Activated CD8-positive, alpha-beta T cell treated with anti-CD3 and anti-CD28 coated beads for 36 hours (primary cell): Measurements from ENCODE around the gene HOXB2. TPM values are rescaled to one million over a fixed set of nuclear protein-coding genes. Genes with fewer than 3 reads are reported as not detected.

ENCODE experiments used
- ATAC-seq: fragments of 200-7000 bp; cut with Tn5 transposase; one replicate; pipeline ENCODE4 v1.10.0; 2021; ENCODE audit warnings: mild to moderate bottlenecking, moderate library complexity
- CTCF ChIA-PET: fragments of 350-600 bp; sonication (Branson Sonifier 250); formaldehyde crosslinking; loops from one replicate; lab custom pipeline; 2021; ENCODE audit warnings: antibody characterized with exemption; lab: Charles Lee
- POLR2A ChIA-PET: fragments of 350-600 bp; sonication (Branson Sonifier 250); formaldehyde crosslinking; loops from one replicate; lab custom pipeline; 2021; ENCODE audit warnings: antibody characterized with exemption; lab: Charles Lee
- DNase-seq: peaks from one replicate; pipeline ENCODE4 v3.0.0-alpha.2; 2020
- H3K27ac Mint-ChIP-seq: one replicate; pipeline ENCODE4 v1.8.0; 2021; ENCODE audit warnings: mild to moderate bottlenecking, mixed read lengths
- H3K27me3 Mint-ChIP-seq: one replicate; pipeline ENCODE4 v1.8.0; 2021; ENCODE audit warnings: mixed read lengths
- H3K36me3 Mint-ChIP-seq: one replicate; pipeline ENCODE4 v1.8.0; 2021; ENCODE audit warnings: low read depth, mixed read lengths
- H3K4me1 Mint-ChIP-seq: one replicate; pipeline ENCODE4 v1.8.0; 2021; ENCODE audit warnings: low read depth, mixed read lengths
- H3K4me3 Mint-ChIP-seq: one replicate; pipeline ENCODE4 v1.8.0; 2021; ENCODE audit warnings: mild to moderate bottlenecking, moderate library complexity, mixed read lengths
- H3K9me3 Mint-ChIP-seq: one replicate; pipeline ENCODE4 v1.8.0; 2021; ENCODE audit warnings: mixed read lengths
- intact Hi-C: fragments of 100-400 bp; cut with micrococcal nuclease; formaldehyde crosslinking; loops from one replicate; pipeline ENCODE4 v1.10.0; 2022
- total RNA-seq, 2 experiments: library from RNA; stranded (reverse); gene quantifications; one replicate each; pipeline ENCODE4 v1.2.3, GENCODE V29; 2021
- TF ChIP-seq, protein P1 (sequence below): fragments of 200-600 bp; IDR thresholded peaks from one replicate; pipeline ENCODE4 v1.8.0; 2022; ENCODE audit warnings: antibody characterized with exemption, mild to moderate bottlenecking

The HOXB2 gene
- total RNA-seq, 2 experiments from 2014 or later = 12.6 to 13.0 TPM

DNA sequence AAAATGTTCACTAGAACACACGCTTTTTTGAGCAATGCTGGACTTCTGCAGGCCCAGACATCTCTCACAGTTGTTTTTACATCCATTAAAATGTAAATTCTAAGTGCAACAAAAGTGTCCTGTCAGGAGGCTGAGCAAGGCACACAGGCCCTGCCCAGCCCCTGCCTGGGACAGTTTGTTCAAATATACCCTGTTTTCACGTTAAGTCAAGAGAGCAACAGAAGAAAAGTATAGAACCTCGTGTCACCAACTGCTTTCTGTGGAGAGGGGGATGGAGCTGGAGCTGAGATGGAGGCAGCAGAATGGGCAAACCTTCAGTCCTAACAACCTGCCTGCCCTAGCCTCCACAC is 4.3 kb upstream of the HOXB2 start:
- H3K27ac Mint-ChIP-seq = no peak overlapping the region
- POLR2A ChIA-PET = interaction anchor here (1.2 kb wide), 1 partner anchor 10 kb away, joined by 3 read pairs; no protein-coding TSS in a partner anchor
- intact Hi-C loops = no loop called here
- TF ChIP-seq, protein P1, sequence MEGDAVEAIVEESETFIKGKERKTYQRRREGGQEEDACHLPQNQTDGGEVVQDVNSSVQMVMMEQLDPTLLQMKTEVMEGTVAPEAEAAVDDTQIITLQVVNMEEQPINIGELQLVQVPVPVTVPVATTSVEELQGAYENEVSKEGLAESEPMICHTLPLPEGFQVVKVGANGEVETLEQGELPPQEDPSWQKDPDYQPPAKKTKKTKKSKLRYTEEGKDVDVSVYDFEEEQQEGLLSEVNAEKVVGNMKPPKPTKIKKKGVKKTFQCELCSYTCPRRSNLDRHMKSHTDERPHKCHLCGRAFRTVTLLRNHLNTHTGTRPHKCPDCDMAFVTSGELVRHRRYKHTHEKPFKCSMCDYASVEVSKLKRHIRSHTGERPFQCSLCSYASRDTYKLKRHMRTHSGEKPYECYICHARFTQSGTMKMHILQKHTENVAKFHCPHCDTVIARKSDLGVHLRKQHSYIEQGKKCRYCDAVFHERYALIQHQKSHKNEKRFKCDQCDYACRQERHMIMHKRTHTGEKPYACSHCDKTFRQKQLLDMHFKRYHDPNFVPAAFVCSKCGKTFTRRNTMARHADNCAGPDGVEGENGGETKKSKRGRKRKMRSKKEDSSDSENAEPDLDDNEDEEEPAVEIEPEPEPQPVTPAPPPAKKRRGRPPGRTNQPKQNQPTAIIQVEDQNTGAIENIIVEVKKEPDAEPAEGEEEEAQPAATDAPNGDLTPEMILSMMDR = no peak
- CTCF ChIA-PET = interaction anchor here (0.9 to 1.2 kb wide), 5 partner anchors 12 to 92 kb away, joined by 3 to 5 read pairs (median 3); no protein-coding TSS in a partner anchor
- no peaks in the 10 kb centered on the region for H3K36me3 Mint-ChIP-seq
- DNase-seq (no peak), ATAC-seq (no peak)
- H3K4me1 Mint-ChIP-seq = peaks cover 27% of the 10 kb centered on the region
- no peaks in the 10 kb centered on the region for H3K9me3 Mint-ChIP-seq
- no peak overlapping the region for H3K4me3 Mint-ChIP-seq
- no peaks in the 10 kb centered on the region for H3K27me3 Mint-ChIP-seq

DNA sequence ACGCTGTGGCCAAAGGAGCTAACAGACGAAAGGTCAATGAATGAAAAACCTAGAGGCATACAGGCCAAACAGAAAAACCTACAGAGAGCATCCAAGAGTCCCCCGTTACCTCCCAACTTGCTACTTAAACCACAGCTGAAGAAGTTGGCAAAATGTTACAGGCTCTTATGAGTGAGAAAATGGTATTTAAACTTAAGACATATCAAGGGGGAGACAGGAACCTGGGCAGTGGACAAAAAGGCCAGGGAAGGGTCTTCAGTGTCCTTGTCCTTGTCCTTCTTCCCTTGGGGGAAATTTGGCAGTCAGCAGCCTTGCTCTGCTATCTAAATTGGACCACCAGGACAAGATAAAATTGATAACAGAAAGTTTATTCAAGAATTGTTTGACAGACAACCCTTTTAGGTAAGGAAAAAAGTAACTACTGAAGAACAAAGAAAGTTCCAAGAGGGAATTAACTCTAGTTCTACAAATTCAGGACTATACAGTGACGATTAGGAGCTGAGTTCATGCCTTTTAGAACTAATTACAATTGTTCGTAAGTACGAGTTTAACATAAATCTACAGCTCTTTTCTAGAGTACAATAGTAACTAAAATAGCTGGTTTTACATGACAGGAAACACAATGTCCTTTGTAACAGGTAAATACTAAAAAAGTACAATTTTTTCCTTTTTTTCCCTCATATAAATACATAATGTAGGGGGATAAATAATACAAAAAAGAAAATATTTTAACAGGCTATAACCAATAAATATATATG is 3.8 kb upstream of the HOXB2 start:
- Mint-ChIP-seq H3K4me3 (peak overlapping the region; percentile 43), H3K27ac (peak overlapping the region; percentile 73), H3K9me3 (no peaks in the 10 kb centered on the region), H3K4me1 (peaks cover 29% of the 10 kb centered on the region), H3K27me3 (peaks cover 1% of the 10 kb centered on the region), H3K36me3 (no peaks in the 10 kb centered on the region)
- ChIA-PET CTCF (interaction anchor here (0.9 to 1.2 kb wide), 4 partner anchors 13 to 91 kb away, joined by 3 to 4 read pairs (median 3); no protein-coding TSS in a partner anchor), POLR2A (interaction anchor here (1.2 kb wide), 1 partner anchor 11 kb away, joined by 3 read pairs; no protein-coding TSS in a partner anchor)
- DNase-seq (no peak), ATAC-seq (no peak)
- intact Hi-C loops = no loop called here
- TF ChIP-seq, protein P1 = no peak

DNA sequence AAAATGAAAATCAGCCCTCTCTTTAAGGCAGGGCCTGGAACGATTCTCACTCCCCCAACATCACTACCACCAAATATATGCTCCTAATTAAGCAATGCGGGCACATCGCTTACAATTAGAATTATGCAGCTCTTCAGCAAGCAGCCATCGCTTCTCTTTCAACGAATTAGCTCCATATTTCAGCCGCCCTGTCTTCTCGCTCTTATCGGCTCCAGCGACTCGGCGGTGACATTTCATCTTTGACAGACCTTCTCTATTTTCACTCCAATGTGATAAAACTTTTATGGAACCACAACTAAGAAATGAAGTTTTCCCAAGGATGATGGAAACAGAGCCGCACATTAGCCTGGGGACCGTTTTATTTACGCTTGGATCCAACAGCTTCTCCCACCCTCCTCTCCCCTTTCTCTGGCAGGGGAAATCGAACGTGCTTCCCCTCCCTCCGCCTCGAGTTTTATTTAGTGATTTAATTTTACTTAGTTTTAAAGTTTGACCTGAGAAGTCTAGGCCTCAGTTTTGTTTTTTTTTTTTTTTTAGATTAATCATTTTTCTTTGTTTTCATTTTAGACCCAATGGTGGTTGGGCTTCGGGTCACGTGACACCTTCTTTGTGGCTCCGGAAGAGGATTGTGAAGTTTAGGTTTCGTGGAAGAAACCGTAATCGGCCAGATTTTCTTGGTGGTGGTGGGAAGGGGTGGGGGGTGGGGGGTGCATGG is 3.1 kb upstream of the HOXB2 start:
- POLR2A ChIA-PET = interaction anchor here (1.0 to 1.4 kb wide), 3 partner anchors 8 to 37 kb away, joined by 3 to 4 read pairs (median 3); no protein-coding TSS in a partner anchor
- intact Hi-C loops = no loop called here

DNA sequence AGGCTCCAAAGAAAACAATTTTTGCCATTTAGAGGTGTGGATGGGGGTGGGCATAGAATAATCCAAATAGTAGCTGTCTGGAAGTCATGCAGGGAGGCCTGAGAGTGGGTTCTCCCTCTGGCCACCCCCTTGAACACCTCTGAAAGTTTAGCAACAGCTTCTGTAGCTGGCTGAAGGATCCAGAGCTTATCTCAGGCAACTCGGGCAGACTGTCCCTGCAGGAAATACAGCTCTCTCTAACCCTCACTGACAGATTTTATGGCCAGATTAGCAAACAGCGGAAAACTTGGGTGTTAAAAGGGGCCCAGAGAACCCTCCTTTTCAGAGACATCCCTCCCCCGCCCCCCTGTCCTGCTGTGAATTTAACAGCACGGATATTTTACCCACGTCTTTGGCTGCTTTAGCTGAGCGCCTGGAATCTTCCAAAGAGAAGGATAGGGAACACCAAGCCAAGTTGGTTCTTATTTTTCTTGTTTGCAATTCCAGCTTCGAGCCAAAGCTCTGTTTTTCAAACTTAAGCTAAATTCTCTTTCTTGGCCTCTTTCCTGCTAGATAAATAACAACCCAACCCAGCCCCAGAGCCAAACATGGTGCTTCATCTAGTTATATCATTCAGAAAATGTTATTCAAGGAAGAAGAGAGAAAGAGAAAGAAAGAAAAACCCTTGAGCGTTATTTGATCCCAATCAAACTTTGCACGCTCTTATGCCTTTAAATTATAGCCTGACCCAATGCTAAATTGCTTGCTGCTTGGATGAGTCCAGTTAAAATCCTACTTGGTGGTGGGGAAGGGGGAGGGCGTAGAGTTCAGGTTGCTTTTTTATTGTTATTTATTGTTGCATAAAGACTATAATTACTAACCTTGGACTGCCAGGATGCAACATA is 2.3 kb upstream of the HOXB2 start:
- Mint-ChIP-seq H3K27ac (peak overlapping the region; percentile 73), H3K36me3 (peaks cover 6% of the 10 kb centered on the region), H3K9me3 (no peaks in the 10 kb centered on the region), H3K27me3 (peaks cover 1% of the 10 kb centered on the region), H3K4me1 (peaks cover 29% of the 10 kb centered on the region), H3K4me3 (peak overlapping the region; percentile 43)
- POLR2A ChIA-PET = interaction anchor here (1.0 to 1.4 kb wide), 3 partner anchors 9 to 36 kb away, joined by 3 to 4 read pairs (median 3); no protein-coding TSS in a partner anchor
- intact Hi-C loops = no loop called here
- TF ChIP-seq, protein P1 = no peak
- ATAC-seq (no peak), DNase-seq (peak; percentile 34)
- CTCF ChIA-PET = interaction anchor here (0.6 to 1.8 kb wide), 10 partner anchors 8 to 212 kb away, joined by 3 to 6 read pairs (median 4); no protein-coding TSS in a partner anchor

More for the DNA sequence above, 3.1 kb upstream of the HOXB2 start:
- Mint-ChIP-seq H3K36me3 (peaks cover under 1% of the 10 kb centered on the region), H3K27me3 (peaks cover 1% of the 10 kb centered on the region), H3K4me3 (peak overlapping the region; percentile 43), H3K4me1 (peaks cover 29% of the 10 kb centered on the region), H3K27ac (peak overlapping the region; percentile 73), H3K9me3 (no peaks in the 10 kb centered on the region)
- TF ChIP-seq, protein P1 = no peak
- CTCF ChIA-PET = interaction anchor here (0.9 to 1.8 kb wide), 6 partner anchors 9 to 213 kb away, joined by 3 to 6 read pairs (median 4); no protein-coding TSS in a partner anchor
- no peak for ATAC-seq
- DNase-seq = peak; percentile 74
